H9 (cell line): ENCODE measurements around the gene POMT2. TPM values are rescaled to one million over a fixed set of nuclear protein-coding genes. Genes with fewer than 3 reads are reported as not detected.

Source experiments
- DNase-seq: peaks from one replicate; pipeline ENCODE4 v3.0.0-alpha.2; 2017
- H2AFZ ChIP-seq: one replicate; pipeline ENCODE4 v1.6.1; 2013; ENCODE audit warnings: mild to moderate bottlenecking, low read length, control low read depth, moderate library complexity
- H2AK5ac ChIP-seq: 2 replicates; pipeline ENCODE4 v1.6.1; 2013; ENCODE audit warnings: low read length, control low read depth, mixed read lengths; ENCODE audit not compliant: insufficient read length
- H2BK120ac ChIP-seq: one replicate; pipeline ENCODE4 v1.6.1; 2013; ENCODE audit warnings: low read depth, mild to moderate bottlenecking, low read length, control low read depth, inconsistent platforms; ENCODE audit not compliant: poor library complexity, severe bottlenecking
- H2BK12ac ChIP-seq: 2 replicates; pipeline ENCODE4 v1.6.1; 2013; ENCODE audit warnings: low read length, control low read depth, mixed read lengths, low read depth; ENCODE audit not compliant: insufficient read length
- H2BK15ac ChIP-seq: 2 replicates; pipeline ENCODE4 v1.6.1; 2013; ENCODE audit warnings: low read depth, low read length, control low read depth
- H2BK20ac ChIP-seq: one replicate; pipeline ENCODE4 v1.6.1; 2013; ENCODE audit warnings: low read depth, mild to moderate bottlenecking, low read length, control low read depth, inconsistent platforms; ENCODE audit not compliant: poor library complexity, severe bottlenecking
- H2BK5ac ChIP-seq: 2 replicates; pipeline ENCODE4 v1.6.1; 2013; ENCODE audit warnings: low read length, control low read depth, mixed read lengths; ENCODE audit not compliant: insufficient read length
- H3K14ac ChIP-seq: 2 replicates; pipeline ENCODE4 v1.6.1; 2013; ENCODE audit warnings: low read length, control low read depth; ENCODE audit not compliant: insufficient read depth
- H3K18ac ChIP-seq: 2 replicates; pipeline ENCODE4 v1.6.1; 2013; ENCODE audit warnings: low read depth, mild to moderate bottlenecking, mixed read lengths, low read length, control low read depth; ENCODE audit not compliant: insufficient read length
- H3K23ac ChIP-seq: 2 replicates; pipeline ENCODE4 v1.6.1; 2013; ENCODE audit warnings: low read length, control low read depth, mixed read lengths, low read depth; ENCODE audit not compliant: insufficient read length
- H3K23me2 ChIP-seq: 2 replicates; pipeline ENCODE4 v1.6.1; 2013; ENCODE audit warnings: low read depth, mild to moderate bottlenecking, mixed read lengths, low read length, control low read depth; ENCODE audit not compliant: insufficient read length, poor library complexity, severe bottlenecking
- H3K27ac ChIP-seq: 2 replicates; pipeline ENCODE4 v1.5.1; 2013; ENCODE audit warnings: low read length, control low read depth, mixed read lengths, low read depth; ENCODE audit not compliant: insufficient read length
- H3K27me3 ChIP-seq: 2 replicates; pipeline ENCODE4 v1.6.1; 2013; ENCODE audit warnings: low read length, control low read depth, inconsistent platforms; ENCODE audit not compliant: insufficient read depth
- H3K4ac ChIP-seq: 2 replicates; pipeline ENCODE4 v1.6.1; 2013; ENCODE audit warnings: low read depth, mild to moderate bottlenecking, control low read depth, inconsistent platforms, low read length, moderate library complexity
- H3K4me1 ChIP-seq: 2 replicates; pipeline ENCODE4 v1.6.1; 2013; ENCODE audit warnings: low read length, control low read depth, inconsistent platforms; ENCODE audit not compliant: insufficient read depth
- H3K4me2 ChIP-seq: 2 replicates; pipeline ENCODE4 v1.6.1; 2013; ENCODE audit warnings: low read length, control low read depth, mixed read lengths; ENCODE audit not compliant: insufficient read length, insufficient read depth
- H3K56ac ChIP-seq: 2 replicates; pipeline ENCODE4 v1.6.1; 2013; ENCODE audit warnings: low read depth, mild to moderate bottlenecking, mixed read lengths, low read length, control low read depth; ENCODE audit not compliant: insufficient read length
- H3K79me1 ChIP-seq: 2 replicates; pipeline ENCODE4 v1.6.1; 2013; ENCODE audit warnings: low read depth, mild to moderate bottlenecking, moderate library complexity, low read length, control low read depth, inconsistent platforms; ENCODE audit not compliant: insufficient read depth, poor library complexity, severe bottlenecking
- H3K79me2 ChIP-seq: 2 replicates; pipeline ENCODE4 v1.6.1; 2013; ENCODE audit warnings: low read length, control low read depth, inconsistent platforms; ENCODE audit not compliant: insufficient read depth
- H3K9ac ChIP-seq: 2 replicates; pipeline ENCODE4 v1.6.1; 2013; ENCODE audit warnings: low read length, control low read depth, mixed read lengths; ENCODE audit not compliant: insufficient read length; ENCODE audit errors: extremely low read depth
- H3K9me3 ChIP-seq: one replicate; pipeline ENCODE4 v1.6.1; 2013; ENCODE audit warnings: low read depth, low read length, inconsistent platforms; ENCODE audit not compliant: control insufficient read depth
- H3T11ph ChIP-seq: one replicate; pipeline ENCODE4 v1.6.1; 2013; ENCODE audit warnings: mild to moderate bottlenecking, low read length, control low read depth, inconsistent platforms
- H4K20me1 ChIP-seq: one replicate; pipeline ENCODE4 v1.6.1; 2013; ENCODE audit not compliant: control insufficient read depth, insufficient read length, insufficient read depth
- H4K5ac ChIP-seq: 2 replicates; pipeline ENCODE4 v1.6.1; 2013; ENCODE audit warnings: low read depth, mild to moderate bottlenecking, mixed read lengths, low read length, control low read depth; ENCODE audit not compliant: insufficient read length
- H4K8ac ChIP-seq: replicated peaks from 2 replicates; pipeline ENCODE4 v1.6.1; 2013; ENCODE audit warnings: low read length, control low read depth, mixed read lengths, low read depth; ENCODE audit not compliant: insufficient read length
- H4K91ac ChIP-seq: 2 replicates; pipeline ENCODE4 v1.6.1; 2013; ENCODE audit warnings: low read depth, mild to moderate bottlenecking, moderate library complexity, mixed read lengths, low read length, control low read depth; ENCODE audit not compliant: insufficient read length
- H3K27ac Mint-ChIP-seq, 3 experiments: 2 replicates in 2 of 3; 3 replicates in 1 of 3; pipeline ENCODE4 v1.8.0; 2020 to 2021; ENCODE audit warnings: mixed read lengths in 3 of 3, mild to moderate bottlenecking in 1 of 3, moderate library complexity in 1 of 3
- H3K27me3 Mint-ChIP-seq: 2 replicates; pipeline ENCODE4 v1.8.0; 2021; ENCODE audit warnings: low read depth, mild to moderate bottlenecking, moderate library complexity, mixed read lengths
- H3K36me3 Mint-ChIP-seq, 3 experiments: 2 replicates in 2 of 3; 3 replicates in 1 of 3; pipeline ENCODE4 v1.8.0; 2020 to 2021; ENCODE audit warnings: low read depth in 3 of 3, mixed read lengths in 3 of 3; ENCODE audit not compliant: insufficient read depth in 1 of 3
- H3K4me1 Mint-ChIP-seq, 2 experiments: 2 replicates each; pipeline ENCODE4 v1.8.0; 2020; ENCODE audit warnings: mixed read lengths in 2 of 2
- H3K4me3 Mint-ChIP-seq, 2 experiments: 2 replicates in 1 of 2; 3 replicates in 1 of 2; pipeline ENCODE4 v1.8.0; 2020 to 2021; ENCODE audit warnings: mild to moderate bottlenecking in 2 of 2, mixed read lengths in 2 of 2, moderate library complexity in 1 of 2
- H3K9me3 Mint-ChIP-seq, 2 experiments: 2 replicates in 1 of 2; 3 replicates in 1 of 2; pipeline ENCODE4 v1.8.0; 2020; ENCODE audit warnings: mild to moderate bottlenecking in 2 of 2, mixed read lengths in 2 of 2, moderate library complexity in 1 of 2
- WGBS: extraction: QIAGEN DNeasy Blood & Tissue Kit; methylation state at CpG from one replicate; pipeline ENCODE4 v1.1.7; 2013; ENCODE audit warnings: missing lambda C conversion rate, low lambda C conversion rate, mixed read lengths; ENCODE audit not compliant: insufficient read length; ENCODE audit errors: extremely low coverage; 5-methylcytosine and 5-hydroxymethylcytosine counted together
- total RNA-seq: library from RNA; stranded (reverse); gene quantifications from 2 replicates; pipeline ENCODE4 v1.2.1, GENCODE V29; 2021
- TF ChIP-seq, protein P1 (sequence below): fragments of 200-600 bp; sonication (generic); conservative IDR thresholded peaks from 3 replicates; pipeline ENCODE4 v1.8.0; 2021; ENCODE audit warnings: antibody characterized with exemption, mild to moderate bottlenecking

The POMT2 gene
- total RNA-seq, 1 experiment from 2014 or later, result 25.2 TPM

GRCh38 chr14:77324816-77325745 lies 4.4 kb upstream of the POMT2 start:
- Histone ChIP-seq H4K20me1 (no peaks in the 10 kb centered on the region), H2BK12ac (no peak overlapping the region), H2BK5ac (no peak overlapping the region), H3K4me1 (peaks cover 2% of the 10 kb centered on the region; the same call in 1 of the 2 replicates), H3K27ac (no peak overlapping the region), H2BK20ac (no peak overlapping the region), H3K4ac (no peak overlapping the region), H3T11ph (no peak overlapping the region), H3K18ac (no peak overlapping the region), H2BK15ac (no peak overlapping the region), H4K91ac (no peak overlapping the region), H4K8ac (no peak overlapping the region), H3K4me2 (no peak overlapping the region), H3K56ac (no peak overlapping the region), H2AK5ac (no peak overlapping the region), H3K27me3 (no peaks in the 10 kb centered on the region), H3K9me3 (no peaks in the 10 kb centered on the region), H2BK120ac (no peak overlapping the region), H2AFZ (no peak overlapping the region), H3K14ac (no peak overlapping the region), H3K79me2 (no peaks in the 10 kb centered on the region), H3K9ac (no peak overlapping the region), H3K79me1 (no peaks in the 10 kb centered on the region), H4K5ac (no peak overlapping the region), H3K23me2 (peaks cover 2% of the 10 kb centered on the region), H3K23ac (no peak overlapping the region)
- Mint-ChIP-seq H3K36me3 (peaks cover 0 to 3% (median 0%) of the 10 kb centered on the region in 3 experiments; a peak in 1 of 7 replicates), H3K9me3 (no peaks in the 10 kb centered on the region), H3K27ac (peak overlapping the region in 1 of 3 experiments; percentile 30; a peak in 1 of 7 replicates), H3K4me1 (peaks cover 21 to 33% of the 10 kb centered on the region in 2 experiments), H3K27me3 (no peaks in the 10 kb centered on the region), H3K4me3 (no peak overlapping the region)
- WGBS, result no CpG with 5 or more reads among the region's 11 CpGs
- DNase-seq, result no peak
- TF ChIP-seq, protein P1, sequence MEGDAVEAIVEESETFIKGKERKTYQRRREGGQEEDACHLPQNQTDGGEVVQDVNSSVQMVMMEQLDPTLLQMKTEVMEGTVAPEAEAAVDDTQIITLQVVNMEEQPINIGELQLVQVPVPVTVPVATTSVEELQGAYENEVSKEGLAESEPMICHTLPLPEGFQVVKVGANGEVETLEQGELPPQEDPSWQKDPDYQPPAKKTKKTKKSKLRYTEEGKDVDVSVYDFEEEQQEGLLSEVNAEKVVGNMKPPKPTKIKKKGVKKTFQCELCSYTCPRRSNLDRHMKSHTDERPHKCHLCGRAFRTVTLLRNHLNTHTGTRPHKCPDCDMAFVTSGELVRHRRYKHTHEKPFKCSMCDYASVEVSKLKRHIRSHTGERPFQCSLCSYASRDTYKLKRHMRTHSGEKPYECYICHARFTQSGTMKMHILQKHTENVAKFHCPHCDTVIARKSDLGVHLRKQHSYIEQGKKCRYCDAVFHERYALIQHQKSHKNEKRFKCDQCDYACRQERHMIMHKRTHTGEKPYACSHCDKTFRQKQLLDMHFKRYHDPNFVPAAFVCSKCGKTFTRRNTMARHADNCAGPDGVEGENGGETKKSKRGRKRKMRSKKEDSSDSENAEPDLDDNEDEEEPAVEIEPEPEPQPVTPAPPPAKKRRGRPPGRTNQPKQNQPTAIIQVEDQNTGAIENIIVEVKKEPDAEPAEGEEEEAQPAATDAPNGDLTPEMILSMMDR, result no peak
